GM20000 (cell line): ENCODE measurements around the gene NOP10.

Source experiments
- DNase-seq: peaks from one replicate; pipeline ENCODE4 v3.0.0; 2012; ENCODE audit warnings: low spot score
- TF ChIP-seq, protein P1 (sequence below): IDR thresholded peaks from 2 replicates; pipeline ENCODE4 v1.5.1; 2012; ENCODE audit warnings: mild to moderate bottlenecking, control low read depth; ENCODE audit errors: extremely low read depth, missing control alignments

Gene NOP10

GRCh38 chr15:34362047-34362773 lies 19.3 kb upstream of the NOP10 start:
- DNase-seq: no peak
- TF ChIP-seq, protein P1, sequence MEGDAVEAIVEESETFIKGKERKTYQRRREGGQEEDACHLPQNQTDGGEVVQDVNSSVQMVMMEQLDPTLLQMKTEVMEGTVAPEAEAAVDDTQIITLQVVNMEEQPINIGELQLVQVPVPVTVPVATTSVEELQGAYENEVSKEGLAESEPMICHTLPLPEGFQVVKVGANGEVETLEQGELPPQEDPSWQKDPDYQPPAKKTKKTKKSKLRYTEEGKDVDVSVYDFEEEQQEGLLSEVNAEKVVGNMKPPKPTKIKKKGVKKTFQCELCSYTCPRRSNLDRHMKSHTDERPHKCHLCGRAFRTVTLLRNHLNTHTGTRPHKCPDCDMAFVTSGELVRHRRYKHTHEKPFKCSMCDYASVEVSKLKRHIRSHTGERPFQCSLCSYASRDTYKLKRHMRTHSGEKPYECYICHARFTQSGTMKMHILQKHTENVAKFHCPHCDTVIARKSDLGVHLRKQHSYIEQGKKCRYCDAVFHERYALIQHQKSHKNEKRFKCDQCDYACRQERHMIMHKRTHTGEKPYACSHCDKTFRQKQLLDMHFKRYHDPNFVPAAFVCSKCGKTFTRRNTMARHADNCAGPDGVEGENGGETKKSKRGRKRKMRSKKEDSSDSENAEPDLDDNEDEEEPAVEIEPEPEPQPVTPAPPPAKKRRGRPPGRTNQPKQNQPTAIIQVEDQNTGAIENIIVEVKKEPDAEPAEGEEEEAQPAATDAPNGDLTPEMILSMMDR: no peak

DNA sequence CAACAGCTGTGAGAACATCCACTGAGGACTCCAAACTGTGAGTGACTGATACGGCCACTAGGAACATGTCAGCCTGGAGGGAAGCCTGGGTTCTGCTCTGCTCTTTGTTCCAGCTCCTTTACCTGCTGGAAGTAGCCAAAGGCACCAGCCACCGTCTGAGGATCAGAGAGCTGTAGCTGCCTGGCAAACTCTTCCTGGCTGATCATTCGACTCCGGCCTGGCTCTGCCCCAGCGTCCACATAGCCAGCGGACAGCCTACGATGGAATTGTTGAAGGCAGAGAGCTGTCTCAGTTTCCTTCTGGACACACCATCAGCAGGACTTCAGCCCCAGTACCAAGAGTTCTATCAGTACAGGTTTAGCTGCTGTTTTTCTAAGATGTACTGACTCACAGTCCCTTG lies 18.3 kb upstream of the NOP10 start:
- DNase-seq: no peak
- TF ChIP-seq, protein P1: no peak

DNA sequence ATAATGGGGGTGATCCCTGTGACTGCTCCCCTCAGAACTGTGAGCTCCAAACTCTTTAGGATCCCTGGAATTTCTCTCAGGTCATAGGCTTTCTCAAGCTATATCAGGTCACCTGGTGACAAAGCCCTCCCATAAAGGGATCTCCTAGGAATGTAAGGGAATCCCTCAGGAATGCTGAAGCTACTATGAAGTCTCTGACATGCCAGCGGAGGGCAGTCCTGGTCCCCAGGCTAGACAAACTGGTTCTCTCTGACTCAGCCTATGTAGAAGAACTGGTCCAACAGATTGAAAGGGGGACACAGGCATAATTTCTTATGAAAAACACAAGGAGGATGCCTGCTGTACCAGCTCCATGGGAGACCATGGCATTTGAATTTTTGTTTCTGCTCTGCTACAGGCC lies 17.4 kb upstream of the NOP10 start:
- DNase-seq: no peak
- TF ChIP-seq, protein P1: no peak

DNA sequence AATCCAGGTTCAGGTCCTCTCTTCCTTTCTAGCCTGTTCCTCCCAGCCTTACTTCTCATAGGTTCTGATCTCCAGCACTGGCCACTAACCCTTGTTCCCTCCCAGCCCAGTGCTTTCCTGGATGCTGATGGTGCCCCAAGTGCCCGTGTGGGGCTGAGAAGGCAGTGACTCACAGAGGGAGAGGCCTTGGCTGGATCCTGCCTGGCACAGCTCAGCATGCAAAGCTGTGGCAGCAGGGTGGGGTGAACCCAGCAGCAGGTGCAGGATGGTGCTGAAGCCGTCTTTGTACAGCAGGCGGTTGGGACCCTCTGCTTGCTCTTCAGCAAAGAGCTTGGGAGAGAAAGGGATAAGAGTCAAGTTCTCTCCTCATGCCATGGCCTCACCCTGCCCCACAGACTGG lies 16.5 kb upstream of the NOP10 start:
- TF ChIP-seq, protein P1: no peak

GRCh38 chr15:34358948-34359347 lies 16.0 kb upstream of the NOP10 start:
- no peak for DNase-seq
- TF ChIP-seq, protein P1: no peak

More for the DNA sequence above, 16.5 kb upstream of the NOP10 start:
- DNase-seq: no peak

DNA sequence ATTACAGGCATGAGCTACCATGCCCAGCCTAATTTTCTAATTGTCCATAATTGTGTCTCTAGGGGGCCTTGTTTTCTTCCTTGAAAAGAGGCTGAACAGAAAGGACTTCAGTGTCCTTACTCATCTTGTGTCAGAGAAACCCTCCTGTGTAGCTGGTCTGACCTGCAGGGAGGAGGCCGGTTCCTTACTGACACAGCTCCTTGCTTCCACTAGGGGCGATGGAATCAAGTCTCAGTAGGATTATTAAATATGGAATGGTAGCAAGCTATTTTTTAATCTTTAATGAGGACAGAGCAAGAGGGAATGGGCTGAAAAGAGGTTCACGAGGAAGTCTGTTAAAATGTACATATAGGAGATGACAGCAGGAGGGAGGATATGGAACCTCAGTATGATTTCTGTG lies 15.4 kb upstream of the NOP10 start:
- no peak for DNase-seq
- TF ChIP-seq, protein P1: no peak

DNA sequence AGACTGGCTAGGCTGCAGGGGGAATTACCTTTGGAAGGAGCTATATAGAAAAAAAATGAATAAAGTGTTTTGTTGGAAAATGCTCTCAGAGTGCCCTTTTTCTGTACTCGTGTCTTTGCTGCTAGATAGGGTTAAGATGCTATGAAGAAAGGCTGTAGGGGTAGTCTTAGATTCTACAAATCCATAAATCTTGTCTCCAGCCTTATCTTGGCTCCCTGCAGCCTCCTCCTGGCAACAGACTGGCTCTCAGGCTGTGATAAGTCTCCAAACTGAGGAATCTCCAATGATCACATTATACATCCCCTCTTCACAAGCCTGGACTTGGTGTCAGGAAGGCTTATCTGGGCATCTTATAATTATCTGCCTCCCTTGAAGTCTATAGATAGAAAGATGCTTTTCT lies 14.7 kb upstream of the NOP10 start:
- no peak for DNase-seq
- TF ChIP-seq, protein P1: no peak
